Measurements from ENCODE around the gene ARHGEF39. TPM values are rescaled to one million over a fixed set of nuclear protein-coding genes. Genes with fewer than 3 reads are reported as not detected.

The ARHGEF39 gene
- total RNA-seq, 4 donors from 2014 or later: 0.20 to 4.8 (median 1.0) TPM; not detected in 1

DNA sequence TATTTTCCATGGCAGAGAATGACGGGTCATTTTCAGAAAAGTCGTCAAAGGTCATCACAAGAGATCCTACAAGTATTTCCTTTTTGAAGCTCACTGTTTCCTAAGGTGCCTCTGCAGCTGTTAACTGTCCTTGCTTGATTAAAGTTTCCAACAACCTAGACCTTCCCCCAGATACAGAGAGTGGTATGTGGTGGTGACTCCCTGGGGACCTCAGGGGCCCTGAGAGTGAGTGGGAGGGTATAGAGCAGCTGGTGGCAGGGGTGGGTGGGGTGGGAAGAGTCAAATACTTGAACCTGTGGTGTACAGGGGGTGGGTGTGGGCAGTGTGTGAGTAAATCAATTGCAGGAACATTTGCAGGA lies 45.2 kb downstream of the ARHGEF39 start:
- Histone ChIP-seq H3K36me3 (no peaks in the 10 kb centered on the region), H3K9me3 (no peaks in the 10 kb centered on the region), H3K27me3 (peaks cover 0 to 6% of the 10 kb centered on the region in 2 donors), H3K27ac (peak overlapping the region in 1 of 4 donors; percentile 16), H3K4me1 (peaks cover 0 to 14% (median 8%) of the 10 kb centered on the region in 4 donors), H3K4me3 (no peak overlapping the region)
- no peak for TF ChIP-seq EP300 (IDR thresholded peaks at IDR 0.05)
- TF ChIP-seq POLR2A (IDR thresholded peaks at IDR 0.05): no peak
- TF ChIP-seq, protein P1, sequence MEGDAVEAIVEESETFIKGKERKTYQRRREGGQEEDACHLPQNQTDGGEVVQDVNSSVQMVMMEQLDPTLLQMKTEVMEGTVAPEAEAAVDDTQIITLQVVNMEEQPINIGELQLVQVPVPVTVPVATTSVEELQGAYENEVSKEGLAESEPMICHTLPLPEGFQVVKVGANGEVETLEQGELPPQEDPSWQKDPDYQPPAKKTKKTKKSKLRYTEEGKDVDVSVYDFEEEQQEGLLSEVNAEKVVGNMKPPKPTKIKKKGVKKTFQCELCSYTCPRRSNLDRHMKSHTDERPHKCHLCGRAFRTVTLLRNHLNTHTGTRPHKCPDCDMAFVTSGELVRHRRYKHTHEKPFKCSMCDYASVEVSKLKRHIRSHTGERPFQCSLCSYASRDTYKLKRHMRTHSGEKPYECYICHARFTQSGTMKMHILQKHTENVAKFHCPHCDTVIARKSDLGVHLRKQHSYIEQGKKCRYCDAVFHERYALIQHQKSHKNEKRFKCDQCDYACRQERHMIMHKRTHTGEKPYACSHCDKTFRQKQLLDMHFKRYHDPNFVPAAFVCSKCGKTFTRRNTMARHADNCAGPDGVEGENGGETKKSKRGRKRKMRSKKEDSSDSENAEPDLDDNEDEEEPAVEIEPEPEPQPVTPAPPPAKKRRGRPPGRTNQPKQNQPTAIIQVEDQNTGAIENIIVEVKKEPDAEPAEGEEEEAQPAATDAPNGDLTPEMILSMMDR (IDR thresholded peaks at IDR 0.05): no peak
- 33 to 44% methylated on average over 2 of the region's 2 CpGs for WGBS, 2 donors
- DNase-seq (ENCODE audit: low spot score in 2 of 2): no peak

DNA sequence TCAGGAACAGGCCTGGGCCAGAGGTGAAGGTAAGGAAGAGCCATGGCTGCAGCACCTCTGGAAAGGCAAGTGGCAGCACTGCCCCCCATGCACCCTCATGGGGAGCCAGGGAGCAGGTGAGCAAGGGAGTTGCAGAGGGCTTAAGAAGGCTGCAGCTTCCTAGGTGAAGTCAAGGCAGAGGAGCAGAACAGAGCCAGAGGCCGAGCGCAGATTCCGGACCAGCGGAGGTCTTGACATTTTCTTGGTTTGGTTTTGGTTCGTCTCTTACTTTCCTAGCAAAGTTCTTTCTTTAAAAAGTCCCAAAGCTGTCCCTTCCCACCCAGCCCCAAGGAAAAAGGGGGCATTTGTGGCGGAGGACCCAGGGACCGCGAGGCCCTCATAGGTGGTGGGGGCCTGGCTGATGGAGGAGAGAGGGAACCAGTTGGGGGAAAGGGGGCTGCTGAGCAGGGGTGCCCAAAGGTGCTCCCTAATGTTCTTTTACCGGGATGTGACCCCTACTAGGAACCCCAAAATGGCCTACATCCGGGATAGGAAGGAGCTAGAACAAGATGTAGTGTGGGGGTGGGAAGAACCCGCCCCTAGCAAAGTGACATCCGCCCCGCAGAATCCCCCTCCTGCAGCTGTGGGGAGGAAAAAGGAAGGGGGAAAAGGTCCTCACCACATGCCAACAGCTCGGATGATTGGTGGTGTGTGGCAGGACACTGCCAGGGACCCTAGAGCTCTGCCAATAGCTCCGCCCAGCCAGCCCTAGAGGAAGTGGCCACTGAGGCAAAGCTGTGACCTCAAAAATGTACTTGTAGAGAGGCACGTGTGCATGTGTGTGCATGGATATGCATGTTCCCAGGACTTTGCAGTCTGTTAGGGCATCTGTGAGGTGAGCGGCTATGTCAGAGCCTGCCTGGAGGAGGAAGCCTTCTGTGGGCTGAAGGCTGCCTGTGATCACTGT lies 45.9 kb downstream of the ARHGEF39 start:
- DNase-seq (ENCODE audit: low spot score in 2 of 2): no peak
- no peak overlapping the region for H3K4me3 ChIP-seq
- no peaks in the 10 kb centered on the region for H3K9me3 ChIP-seq
- TF ChIP-seq, protein P1 (IDR thresholded peaks at IDR 0.05): no peak
- TF ChIP-seq EP300 (IDR thresholded peaks at IDR 0.05): peak in 1 of 2 donors; percentile 34
- no peak for TF ChIP-seq POLR2A (IDR thresholded peaks at IDR 0.05)
- no peaks in the 10 kb centered on the region for H3K36me3 ChIP-seq
- H3K27ac ChIP-seq: peak overlapping the region in 1 of 4 donors; percentile 37
- H3K27me3 ChIP-seq: peaks cover 0 to 6% of the 10 kb centered on the region in 2 donors
- WGBS, 2 donors: 82 to 85% methylated on average over 17 of the region's 17 CpGs
- H3K4me1 ChIP-seq: peaks cover 0 to 14% (median 8%) of the 10 kb centered on the region in 4 donors

DNA sequence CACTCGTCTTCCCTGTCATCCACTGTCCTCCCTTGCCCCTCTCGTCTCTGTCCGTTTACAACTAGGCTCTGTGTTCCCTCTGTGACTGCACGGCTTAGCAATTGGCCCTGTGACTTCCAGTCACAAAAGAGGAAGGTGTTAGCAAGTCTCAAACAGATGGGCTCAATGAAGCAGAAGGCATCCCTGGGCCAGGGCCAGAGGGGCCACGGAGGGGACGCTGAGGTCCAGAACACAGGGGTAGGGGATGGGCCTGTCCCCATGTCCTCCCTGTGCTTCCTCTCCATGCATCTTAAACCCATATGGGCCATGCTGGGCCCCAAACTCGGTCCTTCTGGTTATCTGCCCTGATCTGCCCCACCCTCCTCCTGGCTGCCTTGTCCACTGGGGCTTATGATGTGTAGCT lies 46.7 kb downstream of the ARHGEF39 start, which contains the start of gene CD72:
Gene CD72, minus strand, starts transcription at position 89 of the 403 bp plus-strand sequence. CDS start 110 bp downstream, outside the sequence.
- H3K27me3 ChIP-seq: peaks cover 0 to 6% of the 10 kb centered on the region in 2 donors

DNA sequence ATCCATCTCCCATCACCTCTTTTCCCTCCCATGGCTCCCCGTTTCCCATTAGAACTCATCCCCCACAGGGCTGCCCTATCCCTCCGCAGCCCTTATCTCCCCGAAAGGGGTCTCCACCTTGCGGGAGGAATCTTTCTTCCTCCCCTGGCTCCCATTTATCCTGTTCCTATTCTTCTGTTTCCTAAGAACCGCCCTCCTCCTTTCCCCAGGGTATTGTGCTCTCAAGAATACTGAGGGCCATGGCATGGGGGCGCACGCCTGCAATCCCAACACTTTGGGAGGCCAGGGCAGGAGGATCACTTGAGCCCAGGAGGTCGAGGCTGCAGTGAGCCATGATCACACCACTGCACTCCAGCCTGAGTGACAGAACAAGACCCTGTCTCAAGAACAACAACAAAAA lies 47.4 kb downstream of the ARHGEF39 start:
- no peak for TF ChIP-seq EP300 (IDR thresholded peaks at IDR 0.05)
- no peak for TF ChIP-seq POLR2A (IDR thresholded peaks at IDR 0.05)
- TF ChIP-seq, protein P1 (IDR thresholded peaks at IDR 0.05): no peak
- H3K4me3 ChIP-seq: peak overlapping the region in 3 of 4 donors; percentile 27 to 47 (median 36)
- no peak for DNase-seq (ENCODE audit: low spot score in 2 of 2)
- 66 to 68% methylated on average over 8 of the region's 8 CpGs for WGBS, 2 donors
- peaks cover 0 to 6% of the 10 kb centered on the region in 2 donors for H3K27me3 ChIP-seq
- no peaks in the 10 kb centered on the region for H3K9me3 ChIP-seq
- no peaks in the 10 kb centered on the region for H3K36me3 ChIP-seq
- H3K4me1 ChIP-seq: peaks cover 0 to 14% (median 8%) of the 10 kb centered on the region in 4 donors
- H3K27ac ChIP-seq: peak overlapping the region in 1 of 4 donors; percentile 37

More for the DNA sequence above, 46.7 kb downstream of the ARHGEF39 start, which contains the start of gene CD72:
- Histone ChIP-seq H3K36me3 (no peaks in the 10 kb centered on the region), H3K27ac (peak within 1 kb of the TSS in 1 of 4 donors; percentile 37), H3K9me3 (no peaks in the 10 kb centered on the region), H3K4me3 (peak within 1 kb of the TSS; percentile 27 to 47 (median 38)), H3K4me1 (peaks cover 0 to 14% (median 8%) of the 10 kb centered on the region in 4 donors)
- no peak for DNase-seq (ENCODE audit: low spot score in 2 of 2)
- TF ChIP-seq EP300 (IDR thresholded peaks at IDR 0.05): no peak
- 60 to 80% methylated on average over 7 of the region's 7 CpGs for WGBS, 2 donors

DNA sequence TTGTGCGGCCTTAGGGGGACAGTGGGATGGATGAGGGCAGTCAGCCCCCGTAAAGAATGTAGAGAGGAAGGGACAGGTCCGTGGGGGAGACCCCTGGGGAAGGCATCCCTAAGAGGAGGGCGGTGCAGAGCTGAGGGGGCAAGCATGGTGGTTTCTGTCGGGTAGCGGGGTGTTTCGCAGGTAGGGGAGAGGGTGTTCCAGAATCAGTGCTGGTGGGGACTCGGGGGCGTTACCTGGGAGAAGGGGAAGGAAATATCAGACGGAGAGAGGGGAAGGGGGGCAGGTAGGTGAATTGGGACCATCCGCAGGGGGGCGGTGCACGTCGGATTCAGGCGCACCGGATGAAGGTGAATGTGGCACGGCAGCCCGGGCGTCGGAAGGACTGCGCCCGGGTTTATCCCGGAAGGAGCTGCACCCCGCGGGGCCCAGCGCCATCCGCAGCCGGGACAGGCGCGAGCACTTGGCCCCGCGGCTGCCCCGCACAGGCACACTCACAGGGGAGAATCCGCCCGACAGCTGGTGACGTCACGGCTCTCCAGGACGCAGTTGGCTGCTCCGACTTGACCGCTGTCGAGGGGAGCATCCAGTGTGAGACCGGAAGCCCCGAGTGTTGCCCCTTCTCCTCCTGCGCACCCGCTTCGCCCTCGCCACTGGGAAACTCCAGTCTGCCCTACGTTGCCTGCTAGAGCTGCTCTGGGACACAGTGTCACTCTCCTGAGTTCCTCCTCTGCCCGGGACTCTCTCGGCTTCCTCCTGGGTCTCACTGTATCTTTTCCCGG lies 48.1 kb downstream of the ARHGEF39 start:
- peak overlapping the region; percentile 27 to 47 (median 38) for H3K4me3 ChIP-seq
- H3K27ac ChIP-seq: peak overlapping the region in 1 of 4 donors; percentile 37
- no peaks in the 10 kb centered on the region for H3K36me3 ChIP-seq
- peaks cover 0 to 14% (median 8%) of the 10 kb centered on the region in 4 donors for H3K4me1 ChIP-seq
- no peaks in the 10 kb centered on the region for H3K9me3 ChIP-seq
- peaks cover 0 to 6% of the 10 kb centered on the region in 2 donors for H3K27me3 ChIP-seq
- TF ChIP-seq EP300 (IDR thresholded peaks at IDR 0.05): no peak
- TF ChIP-seq, protein P1 (IDR thresholded peaks at IDR 0.05): peak in 2 of 5 experiments; percentile 5 to 24
- peak in 1 of 2 donors; percentile 44 for DNase-seq (ENCODE audit: low spot score in 2 of 2)
- 8% methylated on average over 37 to 51 of the region's 51 CpGs for WGBS, 2 donors

Data from tibial nerve (tissue), 4 donors.